Keratinocyte (primary cell): ENCODE measurements around the gene ASPSCR1. TPM values are rescaled to one million over a fixed set of nuclear protein-coding genes. Genes with fewer than 3 reads are reported as not detected.

ENCODE experiments used
- DNase-seq: peaks from one replicate; pipeline ENCODE4 v3.0.0-alpha.2; 2011; ENCODE audit warnings: low read depth, missing footprints, low spot score
- FAIRE-seq: peaks from 2 replicates; lab custom pipeline; 2011; peaks lifted over from hg19 to GRCh38; lab: Jason Lieb, UNC
- H2AFZ ChIP-seq: 2 replicates; pipeline ENCODE4 v1.6.0; 2012; ENCODE audit warnings: low read length, control low read depth, inconsistent platforms; ENCODE audit not compliant: control insufficient read depth
- H3K27ac ChIP-seq: 2 replicates; pipeline ENCODE4 v1.5.1; 2011; ENCODE audit warnings: low read length; ENCODE audit not compliant: control insufficient read depth, insufficient read depth
- H3K27me3 ChIP-seq: 3 replicates; pipeline ENCODE4 v1.6.0; 2011; ENCODE audit warnings: low read length; ENCODE audit not compliant: control insufficient read depth, insufficient read depth; ENCODE audit errors: extremely low read depth
- H3K36me3 ChIP-seq, 2 experiments: 2 replicates in 1 of 2; 3 replicates in 1 of 2; pipeline ENCODE4 v1.5.1; 2011; ENCODE audit warnings: low read length in 2 of 2, mild to moderate bottlenecking in 1 of 2; ENCODE audit not compliant: control insufficient read depth in 2 of 2, insufficient read depth in 2 of 2; ENCODE audit errors: extremely low read depth in 1 of 2
- H3K4me1 ChIP-seq: 3 replicates; pipeline ENCODE4 v1.5.1; 2011; ENCODE audit warnings: low read length; ENCODE audit not compliant: control insufficient read depth, insufficient read depth; ENCODE audit errors: extremely low read depth
- H3K4me2 ChIP-seq: 3 replicates; pipeline ENCODE4 v1.6.0; 2011; ENCODE audit warnings: low read depth, low read length; ENCODE audit not compliant: control insufficient read depth, insufficient read depth; ENCODE audit errors: extremely low read depth
- H3K4me3 ChIP-seq, 3 experiments: fragments of 200-600 bp in 1 of 3; sonication (generic) in 1 of 3; 2 replicates in 2 of 3; 3 replicates in 1 of 3; pipeline ENCODE4 v1.5.1; 2011 to 2016; ENCODE audit warnings: low read length in 3 of 3, mild to moderate bottlenecking in 3 of 3, control low read depth in 2 of 3, inconsistent platforms in 1 of 3, low read depth in 1 of 3, mixed read lengths in 1 of 3, mixed run types in 1 of 3, moderate library complexity in 1 of 3; ENCODE audit not compliant: control insufficient read depth in 2 of 3, insufficient read depth in 2 of 3; ENCODE audit errors: extremely low read depth in 1 of 3
- H3K79me2 ChIP-seq: 2 replicates; pipeline ENCODE4 v1.6.0; 2012; ENCODE audit warnings: low read length; ENCODE audit not compliant: control insufficient read depth, insufficient read depth
- H3K9ac ChIP-seq: 3 replicates; pipeline ENCODE4 v1.6.0; 2011; ENCODE audit warnings: low read length; ENCODE audit not compliant: control insufficient read depth, insufficient read depth; ENCODE audit errors: extremely low read depth
- H3K9me1 ChIP-seq: 3 replicates; pipeline ENCODE4 v1.6.0; 2011; ENCODE audit warnings: low read length; ENCODE audit not compliant: control insufficient read depth, insufficient read depth; ENCODE audit errors: extremely low read depth
- H3K9me3 ChIP-seq: 2 replicates; pipeline ENCODE4 v1.5.1; 2012; ENCODE audit warnings: low read depth, low read length; ENCODE audit not compliant: control insufficient read depth
- H4K20me1 ChIP-seq: 3 replicates; pipeline ENCODE4 v1.6.0; 2011; ENCODE audit warnings: low read length; ENCODE audit not compliant: control insufficient read depth, insufficient read depth; ENCODE audit errors: extremely low read depth
- CTCF ChIP-seq, 3 experiments: IDR thresholded peaks in 1 of 3; conservative IDR thresholded peaks in 1 of 3; optimal IDR thresholded peaks in 1 of 3; 2 replicates in 2 of 3; 3 replicates in 1 of 3; pipeline versions ENCODE3 to v1.5.1; 2011; ENCODE audit warnings: low read length in 3 of 3, mild to moderate bottlenecking in 3 of 3, moderate library complexity in 2 of 3, control low read depth in 1 of 3, inconsistent platforms in 1 of 3; ENCODE audit not compliant: insufficient read depth in 2 of 3; ENCODE audit errors: extremely low read depth in 1 of 3
- EZH2 ChIP-seq: IDR thresholded peaks from one replicate; pipeline ENCODE4 v1.6.1; 2012; ENCODE audit warnings: inconsistent platforms, mild to moderate bottlenecking, low read length, moderate library complexity
- dilution Hi-C: fragments of 300-500 bp; cut with MboI; formaldehyde crosslinking; loops from one replicate; pipeline ENCODE4 v1.7.0; 2020; ENCODE audit warnings: low sequenced_read_pairs; ENCODE audit not compliant: extremely low pct_ligation_motif_present
- polyA plus RNA-seq, 5 experiments: library from polyadenylated mRNA; depleted of rRNA in 3 of 5; stranded (reverse) in 3 of 5; stranded (forward) in 1 of 5; unstranded in 1 of 5; fragments of >200 nt; gene quantifications; 1 replicate in 1 of 5; 2 replicates in 3 of 5; 3 replicates in 1 of 5; pipeline versions ENCODE4 v1.2.1 to v1.2.3, GENCODE V29; 2011 to 2012; ENCODE audit warnings: missing spikeins in 2 of 5, low read depth in 1 of 5, low replicate concordance in 1 of 5

ASPSCR1 gene
- polyA plus RNA-seq, 1 donor (not counting 4 experiments of a cell fraction or from before 2014, with no cell fraction given) = 5.2 TPM

GRCh38 chr17:82024859-82025258 lies 47.4 kb downstream of the ASPSCR1 start:
- Histone ChIP-seq H3K9ac (no peak overlapping the region), H3K4me3 (no peak overlapping the region), H3K27me3 (no peaks in the 10 kb centered on the region), H4K20me1 (peaks cover 9% of the 10 kb centered on the region), H3K9me3 (no peaks in the 10 kb centered on the region), H3K4me1 (peaks cover 28% of the 10 kb centered on the region), H3K27ac (no peak overlapping the region), H2AFZ (no peak overlapping the region), H3K9me1 (no peaks in the 10 kb centered on the region), H3K36me3 (peaks cover 0 to 3% of the 10 kb centered on the region in 2 experiments), H3K79me2 (peaks cover 5% of the 10 kb centered on the region), H3K4me2 (no peak overlapping the region)
- dilution Hi-C loops = no loop called here
- DNase-seq (no peak), FAIRE-seq (no peak)
- TF ChIP-seq CTCF (optimal IDR thresholded peaks at IDR 0.05 in 1 of 3, IDR thresholded peaks at IDR 0.05 in 1 of 3, conservative IDR thresholded peaks at IDR 0.05 in 1 of 3; ENCODE audit: extremely low read depth in 1 of 3, insufficient read depth in 2 of 3, low read length in 3 of 3) (no peak), EZH2 (no peak)

- Histone ChIP-seq H3K4me1 (peaks cover 28% of the 10 kb centered on the region), H3K9me1 (no peaks in the 10 kb centered on the region), H2AFZ (no peak overlapping the region), H3K9me3 (no peaks in the 10 kb centered on the region), H3K4me2 (no peak overlapping the region), H3K36me3 (peaks cover 0 to 3% of the 10 kb centered on the region in 2 experiments), H4K20me1 (peaks cover 3% of the 10 kb centered on the region), H3K79me2 (peaks cover 5% of the 10 kb centered on the region), H3K27me3 (no peaks in the 10 kb centered on the region), H3K27ac (no peak overlapping the region), H3K9ac (no peak overlapping the region), H3K4me3 (no peak overlapping the region)
- DNase-seq (no peak), FAIRE-seq (no peak)
- TF ChIP-seq CTCF (optimal IDR thresholded peaks at IDR 0.05 in 1 of 3, IDR thresholded peaks at IDR 0.05 in 1 of 3, conservative IDR thresholded peaks at IDR 0.05 in 1 of 3; ENCODE audit: extremely low read depth in 1 of 3, insufficient read depth in 2 of 3, low read length in 3 of 3) (no peak), EZH2 (no peak)
- dilution Hi-C loops = no loop called here
These were observed 48.1 kb downstream of the ASPSCR1 start for GRCh38 chr17:82025401-82026107.
